HCT116 (cell line): Measurements from ENCODE around the gene GPX4. TPM values are rescaled to one million over a fixed set of nuclear protein-coding genes. Genes with fewer than 3 reads are reported as not detected.

Experiments used
- ATAC-seq: fragments of 200-7000 bp; cut with Tn5 transposase; 2 replicates; pipeline ENCODE4 v1.9.1; 2020; ENCODE audit warnings: mild to moderate bottlenecking, moderate library complexity
- BruUV-seq: library from RNA; stranded (reverse); fragments of 400-500 nt; replicated peaks from 2 replicates; lab custom pipeline; 2021; lab: Mats Ljungman, UMichigan
- CTCF ChIA-PET: fragments of 300-600 bp; sonication (Branson Sonifier 250); formaldehyde crosslinking; loops from one replicate; lab custom pipeline; 2021; ENCODE audit warnings: antibody characterized with exemption; lab: Charles Lee
- POLR2A ChIA-PET: fragments of 300-600, 350-600 bp; sonication (Branson Sonifier 250); formaldehyde crosslinking; loops from one replicate; lab custom pipeline; 2021; ENCODE audit warnings: antibody characterized with exemption; lab: Charles Lee
- RAD21 ChIA-PET, 2 experiments: fragments of 300-600 bp; sonication (Branson Sonifier 250); formaldehyde crosslinking; loops; one replicate each; lab custom pipeline; 2023; ENCODE audit warnings: low total read pairs in 2 of 2; ENCODE audit not compliant: uncharacterized antibody in 2 of 2, unreplicated experiment in 2 of 2, low non-redundant PET in 1 of 2; lab: Charles Lee
- DNase-seq: peaks from one replicate; pipeline ENCODE4 v3.0.0-alpha.2; 2010; ENCODE audit warnings: low read depth, low spot score
- H2AFZ ChIP-seq: fragments of 200-600 bp; shearing (Covaris generic), sonication (generic); 2 replicates; pipeline ENCODE4 v1.6.1; 2017; ENCODE audit warnings: low read depth, mixed run types, mixed read lengths, antibody characterized with exemption, low read length; ENCODE audit not compliant: poor library complexity, severe bottlenecking
- H3K27ac ChIP-seq: 2 replicates; pipeline ENCODE4 v1.5.1; 2012; ENCODE audit warnings: low read depth, low read length
- H3K27me3 ChIP-seq: fragments of 200-600 bp; sonication (generic); 2 replicates; pipeline ENCODE4 v1.6.1; 2016; ENCODE audit warnings: mixed run types, low read length, mixed read lengths; ENCODE audit not compliant: insufficient read depth
- H3K36me3 ChIP-seq, 2 experiments: fragments of 200-500 bp in 1 of 2; fragments of 200-600 bp in 1 of 2; sonication (Bioruptor generic) in 1 of 2; sonication (generic) in 1 of 2; 2 replicates each; pipeline versions ENCODE4 v1.5.1 to v1.6.1; 2014 to 2016; ENCODE audit warnings: low read length in 2 of 2, inconsistent platforms in 1 of 2, mixed read lengths in 1 of 2, mixed run types in 1 of 2; ENCODE audit not compliant: insufficient read depth in 2 of 2, control insufficient read depth in 1 of 2
- H3K4me1 ChIP-seq, 2 experiments: fragments of 200-600 bp in 1 of 2; sonication (generic) in 1 of 2; 2 replicates each; pipeline versions ENCODE4 v1.5.1 to v1.6.1; 2012 to 2017; ENCODE audit warnings: low read length in 2 of 2, inconsistent platforms in 1 of 2, mild to moderate bottlenecking in 1 of 2, mixed read lengths in 1 of 2, mixed run types in 1 of 2, moderate library complexity in 1 of 2; ENCODE audit not compliant: insufficient read depth in 2 of 2, control insufficient read depth in 1 of 2
- H3K4me2 ChIP-seq: fragments of 200-600 bp; sonication (generic); 2 replicates; pipeline ENCODE4 v1.6.1; 2017; ENCODE audit warnings: mixed run types, low read length, mixed read lengths
- H3K4me3 ChIP-seq, 2 experiments: fragments of 200-600 bp in 1 of 2; sonication (generic) in 1 of 2; replicated peaks in 1 of 2; 2 replicates each; pipeline ENCODE4 v1.5.1; 2011 to 2016; ENCODE audit warnings: low read length in 2 of 2, control low read depth in 1 of 2, low read depth in 1 of 2, mild to moderate bottlenecking in 1 of 2, mixed read lengths in 1 of 2, mixed run types in 1 of 2
- H3K79me2 ChIP-seq: fragments of 200-600 bp; sonication (generic); 2 replicates; pipeline ENCODE4 v1.6.1; 2017; ENCODE audit warnings: mild to moderate bottlenecking, mixed run types, low read length, moderate library complexity, mixed read lengths; ENCODE audit not compliant: insufficient read depth
- H3K9ac ChIP-seq: fragments of 200-600 bp; sonication (generic); 2 replicates; pipeline ENCODE4 v1.6.1; 2016; ENCODE audit warnings: low read length, mixed read lengths
- H3K9me2 ChIP-seq: fragments of 200-600 bp; sonication (generic), shearing (Covaris generic); 2 replicates; pipeline ENCODE4 v1.6.1; 2017; ENCODE audit warnings: mixed run types, mild to moderate bottlenecking, moderate library complexity; ENCODE audit not compliant: insufficient read depth
- H3K9me3 ChIP-seq, 2 experiments: fragments of 200-500 bp in 1 of 2; fragments of 200-600 bp in 1 of 2; sonication (Bioruptor generic) in 1 of 2; sonication (generic) in 1 of 2; 2 replicates each; pipeline ENCODE4 v1.6.1; 2014 to 2017; ENCODE audit warnings: low read length in 2 of 2, mixed read lengths in 2 of 2, inconsistent platforms in 1 of 2, low read depth in 1 of 2, mild to moderate bottlenecking in 1 of 2, mixed run types in 1 of 2, moderate library complexity in 1 of 2; ENCODE audit not compliant: control insufficient read depth in 1 of 2, insufficient read depth in 1 of 2
- H4K20me1 ChIP-seq: fragments of 200-600 bp; sonication (generic), shearing (Covaris generic); 2 replicates; pipeline ENCODE4 v1.6.1; 2017; ENCODE audit warnings: mixed run types, mild to moderate bottlenecking, moderate library complexity; ENCODE audit not compliant: insufficient read depth
- CBX3 ChIP-seq: IDR thresholded peaks from 2 replicates; pipeline ENCODE4 v1.6.1; 2012; ENCODE audit warnings: low read depth
- EGR1 ChIP-seq: IDR thresholded peaks from 2 replicates; pipeline ENCODE4 v1.6.1; 2012; ENCODE audit warnings: low read depth
- JUND ChIP-seq: IDR thresholded peaks from 2 replicates; pipeline ENCODE4 v1.6.1; 2012
- POLR2AphosphoS5 ChIP-seq: IDR thresholded peaks from 2 replicates; pipeline ENCODE4 v1.6.1; 2011; ENCODE audit warnings: mild to moderate bottlenecking, low read depth, low read length, moderate library complexity
- SRF ChIP-seq: IDR thresholded peaks from 2 replicates; pipeline ENCODE4 v1.6.1; 2012; ENCODE audit warnings: low read depth
- ZFX ChIP-seq: fragments of 450-650 bp; IDR thresholded peaks from 2 replicates; pipeline ENCODE4 v1.6.1; 2017
- intact Hi-C: fragments of 100-400 bp; cut with micrococcal nuclease; formaldehyde crosslinking; loops from 2 replicates; pipeline ENCODE4 v1.10.0; 2022
- total RNA-seq: library from RNA; stranded (reverse); gene quantifications from one replicate; pipeline ENCODE4 v1.2.1, GENCODE V29; 2021; ENCODE audit not compliant: unreplicated experiment
- TF ChIP-seq, protein P1 (sequence below): IDR thresholded peaks from 2 replicates; pipeline ENCODE4 v1.6.1; 2012; ENCODE audit warnings: low read depth
- TF ChIP-seq, protein P2 (sequence below): IDR thresholded peaks from 2 replicates; pipeline ENCODE4 v1.6.1; 2011; ENCODE audit warnings: mild to moderate bottlenecking, low read length, moderate library complexity; ENCODE audit not compliant: insufficient replicate concordance; ENCODE audit errors: extremely low read depth
- TF ChIP-seq, protein P3 (sequence below): IDR thresholded peaks from 2 replicates; pipeline ENCODE4 v1.6.1; 2012

The GPX4 gene
- total RNA-seq, 1 experiment from 2014 or later, result 481 TPM

DNA sequence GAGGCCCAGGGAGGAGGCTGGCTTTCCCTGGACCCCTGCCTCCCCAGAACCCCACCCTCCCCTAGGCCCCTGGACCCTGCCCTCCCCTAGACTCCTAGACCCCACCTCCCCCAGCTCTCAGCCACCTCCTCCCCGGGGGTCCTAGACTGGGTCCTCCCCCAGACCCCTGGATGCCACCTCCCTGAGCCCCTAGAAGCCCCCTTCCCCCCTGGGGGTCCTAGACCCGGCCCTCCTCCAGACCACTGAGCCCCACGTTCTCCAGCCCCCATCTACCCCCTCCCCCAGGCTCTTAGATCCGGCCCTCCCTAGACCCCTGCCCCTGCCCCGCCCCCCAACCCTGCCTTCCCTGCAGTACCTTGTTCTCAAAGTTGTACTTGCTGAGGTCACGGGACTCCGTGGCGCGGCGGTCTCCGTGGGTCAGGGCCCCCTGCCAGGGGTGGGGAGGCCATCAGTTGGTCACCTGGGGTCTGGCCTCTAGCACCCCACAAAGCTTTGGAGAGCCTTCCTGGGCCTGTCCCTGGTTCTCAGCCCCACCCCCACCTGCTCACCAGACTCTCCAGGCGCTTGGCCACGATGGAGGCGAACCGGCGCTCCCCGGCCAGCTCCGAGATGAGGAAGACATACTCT lies 8.0 kb downstream of the GPX4 start:
- DNase-seq, result no peak
- no peaks in the 10 kb centered on the region for H3K27me3 ChIP-seq
- no peak overlapping the region for H2AFZ ChIP-seq
- peaks cover 2% of the 10 kb centered on the region; the same call in 1 of the 2 replicates for H3K79me2 ChIP-seq
- no peaks in the 10 kb centered on the region for H4K20me1 ChIP-seq
- POLR2A ChIA-PET, result interaction anchor here (1.1 kb wide), 1 partner anchor 157 kb away, joined by 3 read pairs; the partner anchor contains the start of gene CIRBP
- intact Hi-C loops, result loop anchor here (5.0 kb wide), 1 partner anchor 81 kb away; no protein-coding TSS in a partner anchor
- TF ChIP-seq EGR1 (no peak), JUND (no peak)
- peaks cover 16 to 35% of the 10 kb centered on the region in 2 experiments for H3K4me1 ChIP-seq
- H3K9me3 ChIP-seq, result no peaks in the 10 kb centered on the region
- no peak overlapping the region for H3K4me2 ChIP-seq
- H3K9ac ChIP-seq, result no peak overlapping the region
- H3K9me2 ChIP-seq, result no peaks in the 10 kb centered on the region
- RAD21 ChIA-PET, result interaction anchor here in 1 of 2 experiments (0.6 kb wide), 1 partner anchor 25 kb away, joined by 3 read pairs; no protein-coding TSS in a partner anchor
- H3K36me3 ChIP-seq, result peaks cover 0 to 18% of the 10 kb centered on the region in 2 experiments; a peak in 2 of 4 replicates
- H3K4me3 ChIP-seq, result no peak overlapping the region
- H3K27ac ChIP-seq, result peak overlapping the region; percentile 27; the same call in 1 of the 2 replicates
- no TSS peak for BruUV-seq
- CTCF ChIA-PET, result interaction anchor here (0.8 to 2.3 kb wide), 2 partner anchors 82 to 111 kb away, joined by 4 to 8 read pairs; no protein-coding TSS in a partner anchor
- no peak for ATAC-seq

DNA sequence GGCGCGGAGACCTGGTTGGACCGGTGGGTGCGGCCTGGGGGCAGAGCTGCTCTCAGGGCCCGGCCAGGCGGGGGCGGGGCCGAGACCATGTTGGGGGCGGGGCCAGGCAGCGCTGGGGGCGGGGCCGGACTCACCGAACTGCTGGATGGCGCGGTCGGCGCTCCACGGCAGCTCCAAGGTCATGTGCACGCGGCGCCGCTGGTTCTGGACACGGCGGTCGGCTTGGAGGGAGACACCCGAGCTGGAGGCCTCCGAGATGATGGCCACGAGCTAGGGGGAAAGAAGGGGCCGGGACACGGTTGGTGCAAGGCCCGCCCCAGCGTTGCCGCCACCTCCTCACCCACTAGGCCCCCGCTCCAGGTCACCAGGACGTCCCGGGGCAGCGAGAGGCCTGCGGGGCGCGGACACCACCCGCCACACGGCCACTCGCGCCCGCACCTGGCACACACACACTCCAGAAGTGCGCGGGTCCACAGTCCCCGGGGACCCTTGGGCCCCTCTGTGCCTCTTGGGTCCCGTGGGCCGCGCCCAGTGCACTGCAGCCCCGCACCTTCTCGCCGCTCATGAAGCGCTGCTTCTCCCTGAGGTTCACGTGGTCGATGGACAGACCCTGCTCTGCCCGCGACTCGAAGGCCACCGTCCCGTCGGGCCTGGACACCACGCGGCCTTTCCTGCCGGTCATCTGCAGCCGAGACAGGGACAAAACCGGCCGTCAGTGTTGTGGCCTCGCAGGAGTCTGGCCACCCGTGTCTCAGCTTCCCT lies 8.7 kb downstream of the GPX4 start:
- intact Hi-C loops, result loop anchor here (5.0 kb wide), 1 partner anchor 80 kb away; no protein-coding TSS in a partner anchor
- H2AFZ ChIP-seq, result no peak overlapping the region
- no peaks in the 10 kb centered on the region for H3K79me2 ChIP-seq
- H3K4me3 ChIP-seq, result no peak overlapping the region
- ChIA-PET CTCF (interaction anchor here (0.7 to 2.3 kb wide), 13 partner anchors 8 to 129 kb away, joined by 3 to 36 read pairs (median 7); partner anchors contain the start of genes ATP5F1D and GPX4), RAD21 (interaction anchor here (0.6 to 1.1 kb wide), 3 partner anchors 11 to 82 kb away, joined by 3 to 5 read pairs (median 5); no protein-coding TSS in a partner anchor), POLR2A (interaction anchor here (0.8 to 1.6 kb wide), 4 partner anchors 9 to 157 kb away, joined by 3 to 10 read pairs (median 4); partner anchors contain the start of genes CIRBP and GPX4)
- H3K36me3 ChIP-seq, result peaks cover 0 to 14% of the 10 kb centered on the region in 2 experiments; a peak in 2 of 4 replicates
- no TSS peak for BruUV-seq
- H3K9me2 ChIP-seq, result no peaks in the 10 kb centered on the region
- TF ChIP-seq ZFX, result peak; percentile 70; the same call in 1 of the 2 replicates
- TF ChIP-seq, protein P1, sequence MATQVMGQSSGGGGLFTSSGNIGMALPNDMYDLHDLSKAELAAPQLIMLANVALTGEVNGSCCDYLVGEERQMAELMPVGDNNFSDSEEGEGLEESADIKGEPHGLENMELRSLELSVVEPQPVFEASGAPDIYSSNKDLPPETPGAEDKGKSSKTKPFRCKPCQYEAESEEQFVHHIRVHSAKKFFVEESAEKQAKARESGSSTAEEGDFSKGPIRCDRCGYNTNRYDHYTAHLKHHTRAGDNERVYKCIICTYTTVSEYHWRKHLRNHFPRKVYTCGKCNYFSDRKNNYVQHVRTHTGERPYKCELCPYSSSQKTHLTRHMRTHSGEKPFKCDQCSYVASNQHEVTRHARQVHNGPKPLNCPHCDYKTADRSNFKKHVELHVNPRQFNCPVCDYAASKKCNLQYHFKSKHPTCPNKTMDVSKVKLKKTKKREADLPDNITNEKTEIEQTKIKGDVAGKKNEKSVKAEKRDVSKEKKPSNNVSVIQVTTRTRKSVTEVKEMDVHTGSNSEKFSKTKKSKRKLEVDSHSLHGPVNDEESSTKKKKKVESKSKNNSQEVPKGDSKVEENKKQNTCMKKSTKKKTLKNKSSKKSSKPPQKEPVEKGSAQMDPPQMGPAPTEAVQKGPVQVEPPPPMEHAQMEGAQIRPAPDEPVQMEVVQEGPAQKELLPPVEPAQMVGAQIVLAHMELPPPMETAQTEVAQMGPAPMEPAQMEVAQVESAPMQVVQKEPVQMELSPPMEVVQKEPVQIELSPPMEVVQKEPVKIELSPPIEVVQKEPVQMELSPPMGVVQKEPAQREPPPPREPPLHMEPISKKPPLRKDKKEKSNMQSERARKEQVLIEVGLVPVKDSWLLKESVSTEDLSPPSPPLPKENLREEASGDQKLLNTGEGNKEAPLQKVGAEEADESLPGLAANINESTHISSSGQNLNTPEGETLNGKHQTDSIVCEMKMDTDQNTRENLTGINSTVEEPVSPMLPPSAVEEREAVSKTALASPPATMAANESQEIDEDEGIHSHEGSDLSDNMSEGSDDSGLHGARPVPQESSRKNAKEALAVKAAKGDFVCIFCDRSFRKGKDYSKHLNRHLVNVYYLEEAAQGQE, result no peak
- no peak for TF ChIP-seq POLR2AphosphoS5
- TF ChIP-seq, protein P2, sequence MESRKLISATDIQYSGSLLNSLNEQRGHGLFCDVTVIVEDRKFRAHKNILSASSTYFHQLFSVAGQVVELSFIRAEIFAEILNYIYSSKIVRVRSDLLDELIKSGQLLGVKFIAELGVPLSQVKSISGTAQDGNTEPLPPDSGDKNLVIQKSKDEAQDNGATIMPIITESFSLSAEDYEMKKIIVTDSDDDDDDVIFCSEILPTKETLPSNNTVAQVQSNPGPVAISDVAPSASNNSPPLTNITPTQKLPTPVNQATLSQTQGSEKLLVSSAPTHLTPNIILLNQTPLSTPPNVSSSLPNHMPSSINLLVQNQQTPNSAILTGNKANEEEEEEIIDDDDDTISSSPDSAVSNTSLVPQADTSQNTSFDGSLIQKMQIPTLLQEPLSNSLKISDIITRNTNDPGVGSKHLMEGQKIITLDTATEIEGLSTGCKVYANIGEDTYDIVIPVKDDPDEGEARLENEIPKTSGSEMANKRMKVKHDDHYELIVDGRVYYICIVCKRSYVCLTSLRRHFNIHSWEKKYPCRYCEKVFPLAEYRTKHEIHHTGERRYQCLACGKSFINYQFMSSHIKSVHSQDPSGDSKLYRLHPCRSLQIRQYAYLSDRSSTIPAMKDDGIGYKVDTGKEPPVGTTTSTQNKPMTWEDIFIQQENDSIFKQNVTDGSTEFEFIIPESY, result no peak
- no peak for TF ChIP-seq SRF
- no peak for TF ChIP-seq CBX3
- TF ChIP-seq, protein P3, sequence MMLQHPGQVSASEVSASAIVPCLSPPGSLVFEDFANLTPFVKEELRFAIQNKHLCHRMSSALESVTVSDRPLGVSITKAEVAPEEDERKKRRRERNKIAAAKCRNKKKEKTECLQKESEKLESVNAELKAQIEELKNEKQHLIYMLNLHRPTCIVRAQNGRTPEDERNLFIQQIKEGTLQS, result no peak
- H3K9ac ChIP-seq, result 0 out of 2 replicates have a peak overlapping the region, but pooled peaks have one; percentile 11
- H4K20me1 ChIP-seq, result no peaks in the 10 kb centered on the region
- peak overlapping the region; percentile 59; the same call in 1 of the 2 replicates for H3K27ac ChIP-seq
- H3K27me3 ChIP-seq, result no peaks in the 10 kb centered on the region
- DNase-seq (no peak), ATAC-seq (peak; percentile 42)
- no peaks in the 10 kb centered on the region for H3K9me3 ChIP-seq
- H3K4me2 ChIP-seq, result no peak overlapping the region
- H3K4me1 ChIP-seq, result peaks cover 16 to 28% of the 10 kb centered on the region in 2 experiments
